ENCODE data around the gene RNASEH2A. TPM values are rescaled to one million over a fixed set of nuclear protein-coding genes. Genes with fewer than 3 reads are reported as not detected.

The RNASEH2A gene
- total and polyA plus RNA-seq, 2 of the 13 experiments (the other 11 are each of a cell fraction or from before 2014, with no cell fraction given), result 25.1 to 35.8 TPM

DNA sequence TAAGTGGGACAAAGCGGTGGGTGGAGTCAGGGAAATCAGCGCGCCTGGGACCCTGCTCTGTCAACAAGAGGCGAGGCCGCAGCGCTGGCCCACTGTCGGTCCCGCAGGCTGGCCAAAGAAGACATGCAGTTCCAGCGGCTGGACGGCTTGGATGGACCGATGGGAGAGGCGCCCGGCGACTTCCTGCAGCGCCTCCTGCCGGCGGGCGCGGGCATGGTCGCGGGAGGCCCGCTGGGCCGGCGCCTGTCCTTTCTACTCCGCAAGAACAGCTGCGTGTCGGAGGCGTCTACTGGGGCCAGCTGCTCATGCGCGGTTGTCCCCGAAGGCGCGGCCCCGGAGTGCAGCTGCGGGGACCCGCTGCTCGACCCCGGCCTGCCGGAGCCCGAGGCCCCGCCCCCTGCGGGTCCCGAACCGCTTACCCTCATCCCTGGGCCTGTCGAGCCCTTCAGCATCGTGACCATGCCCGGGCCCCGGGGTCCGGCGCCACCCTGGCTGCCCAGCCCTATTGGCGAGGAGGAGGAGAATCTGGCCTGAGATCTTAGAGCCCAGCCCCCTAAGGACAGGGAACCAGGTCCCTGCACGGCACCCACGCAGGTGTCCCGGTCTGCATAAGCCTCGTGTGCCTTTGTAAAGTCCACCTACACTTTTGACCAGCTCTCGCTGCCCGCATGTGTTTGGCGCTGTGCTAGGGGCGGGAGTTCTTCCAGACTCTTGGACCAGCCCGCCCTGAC lies 48.7 kb upstream of the RNASEH2A start (continued):
- TF ChIP-seq ZBTB14 (CRISPR knock-in tag; IDR thresholded peaks at IDR 0.05) (peak; percentile 71; the same call in 1 of the 2 replicates), KDM3A (CRISPR knock-in tag; IDR thresholded peaks at IDR 0.05; ENCODE audit: low read depth) (no peak), PLRG1 (conservative IDR thresholded peaks at IDR 0.05) (no peak), ZNF251 (CRISPR knock-in tag; IDR thresholded peaks at IDR 0.05) (no peak), ZNF34 (CRISPR knock-in tag; IDR thresholded peaks at IDR 0.05; ENCODE audit: borderline replicate concordance) (no peak), KMT2B (CRISPR knock-in tag; IDR thresholded peaks at IDR 0.05) (no peak), ZNF512 (CRISPR knock-in tag; IDR thresholded peaks at IDR 0.05) (no peak), ZNF432 (CRISPR knock-in tag; IDR thresholded peaks at IDR 0.05; ENCODE audit: borderline replicate concordance) (no peak), ZNF441 (CRISPR knock-in tag; IDR thresholded peaks at IDR 0.05; ENCODE audit: borderline replicate concordance) (no peak), NFRKB (IDR thresholded peaks at IDR 0.05) (no peak), KLF13 (CRISPR knock-in tag; IDR thresholded peaks at IDR 0.05) (no peak), HDAC1 (CRISPR knock-in tag; IDR thresholded peaks at IDR 0.05) (peak; percentile 69; the same call in 1 of the 2 replicates), YEATS2 (CRISPR knock-in tag; IDR thresholded peaks at IDR 0.05; ENCODE audit: borderline replicate concordance) (no peak), TARDBP (CRISPR knock-in tag; IDR thresholded peaks at IDR 0.05) (no peak), ZNF260 (CRISPR knock-in tag; IDR thresholded peaks at IDR 0.05; ENCODE audit: borderline replicate concordance, low read depth) (no peak), ZNF296 (CRISPR knock-in tag; conservative IDR thresholded peaks at IDR 0.05) (no peak), PRPF4 (IDR thresholded peaks at IDR 0.05; ENCODE audit: low read depth, low read length, poor library complexity, severe bottlenecking) (no peak), SOX13 (IDR thresholded peaks at IDR 0.05) (no peak), SOX13 (CRISPR knock-in tag; conservative IDR thresholded peaks at IDR 0.05 in 1 of 2, IDR thresholded peaks at IDR 0.05 in 1 of 2) (0 out of 4 replicates have a peak, but pooled peaks of 1 of the 2 experiments have one; percentile 23), ZNF562 (CRISPR knock-in tag; IDR thresholded peaks at IDR 0.05; ENCODE audit: borderline replicate concordance) (no peak)
